C4-2B (cell line): Measurements from ENCODE around the gene VRK3.

Experiments
- ZFX ChIP-seq: fragments of 450-650 bp; IDR thresholded peaks from 2 replicates; pipeline ENCODE4 v1.6.1; 2017
- TF ChIP-seq, protein P1 (sequence below): fragments of 450-650 bp; conservative IDR thresholded peaks from 2 replicates; pipeline ENCODE4 v1.5.1; 2017; ENCODE audit warnings: mild to moderate bottlenecking

DNA sequence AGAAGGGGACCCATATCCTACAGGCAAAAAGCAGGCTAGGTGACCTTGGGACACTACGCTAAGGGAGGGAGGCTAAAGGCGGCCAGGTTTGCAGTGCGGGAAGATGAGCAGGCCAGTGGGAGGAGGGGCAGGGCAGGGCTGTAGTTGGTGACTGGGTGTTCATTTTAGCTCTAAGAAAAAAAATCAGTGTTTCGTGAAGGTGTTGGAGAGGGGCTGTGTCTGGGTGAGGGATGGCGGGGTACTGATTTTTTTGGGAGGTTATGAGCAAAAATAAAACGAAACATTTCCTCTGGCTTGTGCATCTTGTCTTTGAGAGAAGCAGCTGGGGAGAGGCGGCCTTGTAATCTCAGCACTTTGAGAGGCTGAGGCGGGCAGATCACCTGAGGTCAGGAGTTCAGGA is 91.5 kb downstream of the VRK3 start:
- TF ChIP-seq, protein P1, sequence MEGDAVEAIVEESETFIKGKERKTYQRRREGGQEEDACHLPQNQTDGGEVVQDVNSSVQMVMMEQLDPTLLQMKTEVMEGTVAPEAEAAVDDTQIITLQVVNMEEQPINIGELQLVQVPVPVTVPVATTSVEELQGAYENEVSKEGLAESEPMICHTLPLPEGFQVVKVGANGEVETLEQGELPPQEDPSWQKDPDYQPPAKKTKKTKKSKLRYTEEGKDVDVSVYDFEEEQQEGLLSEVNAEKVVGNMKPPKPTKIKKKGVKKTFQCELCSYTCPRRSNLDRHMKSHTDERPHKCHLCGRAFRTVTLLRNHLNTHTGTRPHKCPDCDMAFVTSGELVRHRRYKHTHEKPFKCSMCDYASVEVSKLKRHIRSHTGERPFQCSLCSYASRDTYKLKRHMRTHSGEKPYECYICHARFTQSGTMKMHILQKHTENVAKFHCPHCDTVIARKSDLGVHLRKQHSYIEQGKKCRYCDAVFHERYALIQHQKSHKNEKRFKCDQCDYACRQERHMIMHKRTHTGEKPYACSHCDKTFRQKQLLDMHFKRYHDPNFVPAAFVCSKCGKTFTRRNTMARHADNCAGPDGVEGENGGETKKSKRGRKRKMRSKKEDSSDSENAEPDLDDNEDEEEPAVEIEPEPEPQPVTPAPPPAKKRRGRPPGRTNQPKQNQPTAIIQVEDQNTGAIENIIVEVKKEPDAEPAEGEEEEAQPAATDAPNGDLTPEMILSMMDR: no peak
- TF ChIP-seq ZFX: no peak
